HuH-7.5 (cell line): ENCODE data around the gene AIG1.

ENCODE experiments used
- DNase-seq: peaks from one replicate; pipeline ENCODE4 v3.0.0; 2011; ENCODE audit warnings: low spot score

The AIG1 gene

GRCh38 chr6:143097224-143097795 lies 36.6 kb downstream of the AIG1 start:
- no peak for DNase-seq

- no peak for DNase-seq
These were observed 37.5 kb downstream of the AIG1 start for GRCh38 chr6:143098054-143098671.

GRCh38 chr6:143099647-143100046 lies 39.0 kb downstream of the AIG1 start:
- DNase-seq: no peak

GRCh38 chr6:143100429-143100828 lies 39.7 kb downstream of the AIG1 start:
- DNase-seq: no peak

DNA sequence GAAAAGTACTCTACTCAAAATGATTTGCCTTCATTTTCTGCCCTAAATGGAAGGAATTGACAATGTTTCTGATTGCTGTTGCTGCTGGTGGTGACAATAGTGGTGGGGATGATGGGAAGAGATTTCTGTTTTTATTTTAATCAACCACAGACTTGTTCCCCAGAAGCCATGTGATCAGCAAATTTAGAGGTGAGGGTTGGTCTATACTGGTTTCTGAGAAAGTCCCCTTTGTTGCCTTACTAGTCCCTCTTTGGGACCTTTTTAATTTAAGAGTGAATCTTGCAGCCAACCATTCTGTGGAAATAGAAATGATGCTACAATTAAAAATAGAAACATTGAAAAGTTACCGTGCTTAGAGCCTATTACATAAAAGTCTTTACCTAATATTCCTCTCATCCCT lies 43.2 kb downstream of the AIG1 start:
- DNase-seq: no peak

- no peak for DNase-seq
These were observed 46.8 kb downstream of the AIG1 start for GRCh38 chr6:143107440-143107839.

- no peak for DNase-seq
These were observed 47.4 kb downstream of the AIG1 start for GRCh38 chr6:143107911-143108761.

DNA sequence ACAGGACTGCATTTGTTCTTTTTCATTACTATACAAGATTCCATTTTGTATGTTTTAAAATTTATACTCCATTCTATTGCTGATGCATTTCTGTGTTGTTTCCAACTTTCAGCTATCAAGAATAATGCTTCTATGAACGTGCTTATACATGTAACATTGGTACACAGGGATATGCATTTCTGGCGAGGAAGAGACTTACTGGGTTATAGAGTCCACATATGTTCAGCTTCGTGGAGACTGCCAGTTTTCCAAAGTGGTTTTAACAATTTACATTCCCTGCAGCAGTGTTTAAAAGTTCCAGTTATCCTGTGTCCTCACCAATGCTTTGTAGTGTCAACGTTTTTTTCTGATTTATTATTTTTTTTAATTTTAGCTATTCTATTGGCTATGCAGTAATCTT lies 48.5 kb downstream of the AIG1 start:
- DNase-seq: no peak

- no peak for DNase-seq
These were observed 49.9 kb downstream of the AIG1 start for GRCh38 chr6:143110572-143110971.

- no peak for DNase-seq
These were observed 50.3 kb downstream of the AIG1 start for GRCh38 chr6:143110996-143111395.

DNA sequence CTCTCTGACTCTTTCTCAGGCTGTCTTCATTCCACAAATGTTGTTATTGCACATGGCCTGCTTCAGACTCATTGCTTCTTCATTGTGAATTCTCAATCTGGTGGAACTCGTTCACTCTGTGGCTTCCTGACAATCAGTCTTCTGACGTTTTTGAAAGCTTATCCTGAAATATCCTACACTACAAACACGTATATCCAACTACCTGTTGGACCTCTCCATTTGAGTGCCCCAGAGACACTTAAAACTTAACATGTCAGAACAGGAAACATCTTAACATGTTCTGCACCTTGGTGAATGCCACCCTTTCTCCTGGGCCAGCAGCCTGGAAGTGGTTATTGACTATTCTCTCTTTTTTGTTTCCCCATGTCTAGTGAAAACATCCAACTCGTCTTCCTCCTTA lies 50.8 kb downstream of the AIG1 start:
- no peak for DNase-seq

- no peak for DNase-seq
These were observed 51.5 kb downstream of the AIG1 start for GRCh38 chr6:143112084-143112768.

DNA sequence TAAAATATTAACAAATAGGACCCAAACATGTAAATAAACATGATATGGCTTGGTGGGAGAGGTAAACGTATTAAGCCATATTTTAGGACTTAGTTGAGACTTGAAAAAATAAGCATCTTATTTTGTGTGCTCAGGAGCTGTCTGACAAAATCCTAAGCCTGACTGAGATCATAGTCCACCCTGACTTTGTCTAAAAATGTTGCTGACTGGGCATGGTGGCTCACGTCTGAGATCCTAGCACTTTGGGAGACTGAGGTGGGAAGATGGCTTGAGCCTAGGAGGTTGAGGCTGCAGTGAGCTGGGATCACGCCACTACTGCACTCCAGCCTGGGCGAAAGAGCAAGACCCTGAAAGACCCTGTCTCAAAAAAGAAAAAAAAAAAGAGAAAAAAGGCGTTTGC lies 52.1 kb downstream of the AIG1 start:
- DNase-seq: no peak

DNA sequence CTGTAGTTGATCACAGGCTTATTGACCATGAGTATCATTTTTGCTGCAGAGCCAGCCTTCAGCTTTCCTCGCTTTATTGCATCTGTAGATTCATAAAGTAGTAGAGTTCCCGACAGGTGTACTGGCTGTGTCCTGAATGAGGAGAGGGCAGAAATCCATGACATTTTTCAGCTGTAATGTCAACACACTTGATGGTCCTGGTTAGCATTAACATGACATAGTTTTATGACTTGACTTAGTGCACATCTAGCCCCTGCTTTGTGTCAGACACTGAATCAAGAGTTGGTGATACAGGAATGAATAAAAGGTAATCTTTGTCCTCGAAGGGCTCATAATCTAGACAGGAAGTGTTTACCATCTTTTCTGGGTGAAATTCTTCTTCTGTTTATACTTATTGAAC lies 55.0 kb downstream of the AIG1 start:
- no peak for DNase-seq

DNA sequence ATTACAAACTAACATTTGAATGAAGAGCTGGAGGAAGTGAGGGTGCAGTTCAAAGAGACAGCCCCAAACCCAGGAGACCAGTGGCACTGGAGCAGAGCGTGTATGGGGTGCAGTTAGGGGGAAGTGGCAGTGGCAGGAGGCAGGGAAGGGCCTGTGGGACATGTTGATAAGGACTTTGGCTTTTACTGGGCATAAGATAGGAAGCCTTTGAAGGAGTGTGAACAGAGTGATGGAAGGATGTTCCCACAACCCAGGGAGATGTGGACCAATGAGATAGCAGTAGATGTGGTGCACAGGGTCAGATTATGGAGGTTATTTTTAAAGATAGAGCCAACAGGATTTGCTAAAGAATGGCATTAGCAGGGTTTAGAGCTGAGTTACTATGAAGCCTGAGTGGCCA lies 56.4 kb downstream of the AIG1 start:
- DNase-seq: no peak

- no peak for DNase-seq
These were observed 58.6 kb downstream of the AIG1 start for GRCh38 chr6:143119260-143119659.

GRCh38 chr6:143123081-143123480 lies 62.4 kb downstream of the AIG1 start:
- no peak for DNase-seq

DNA sequence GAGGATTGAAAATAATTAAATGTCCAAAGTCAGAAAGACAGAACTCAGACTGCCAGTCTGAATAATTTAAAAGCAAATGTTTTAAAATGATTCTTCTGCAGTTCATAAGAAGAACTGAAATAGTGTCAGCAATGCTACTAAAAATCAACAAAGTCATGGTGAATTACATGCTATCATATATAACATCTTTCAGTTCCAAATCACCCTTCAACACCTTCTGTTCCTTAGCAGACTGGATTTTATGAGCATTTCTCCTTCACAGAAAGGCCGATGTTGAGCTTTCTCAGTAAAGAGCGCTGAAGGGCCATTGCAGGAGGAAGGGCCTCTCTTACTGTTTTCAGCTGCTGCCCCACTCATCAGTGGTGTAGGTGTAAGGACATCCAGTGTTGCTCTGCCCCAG lies 63.3 kb downstream of the AIG1 start:
- no peak for DNase-seq

GRCh38 chr6:143125455-143125854 lies 64.8 kb downstream of the AIG1 start:
- no peak for DNase-seq

GRCh38 chr6:143125864-143126573 lies 65.3 kb downstream of the AIG1 start:
- DNase-seq: no peak

DNA sequence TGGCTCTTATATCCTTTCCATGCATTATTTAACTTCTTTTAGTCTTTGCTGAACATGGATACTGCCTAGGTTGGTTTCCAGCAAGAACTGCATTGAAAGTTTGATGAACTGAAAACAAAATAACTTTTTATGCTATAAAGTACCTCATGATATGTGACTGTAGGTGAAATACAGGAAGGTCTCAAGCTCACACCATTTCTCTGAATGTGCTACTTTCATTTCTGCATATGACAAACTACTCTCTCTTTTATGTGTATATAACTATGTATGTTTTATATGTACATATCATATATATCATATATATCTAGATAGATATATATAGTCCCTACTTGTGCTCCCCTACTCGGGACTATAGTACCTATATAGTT lies 65.9 kb downstream of the AIG1 start:
- DNase-seq: no peak

DNA sequence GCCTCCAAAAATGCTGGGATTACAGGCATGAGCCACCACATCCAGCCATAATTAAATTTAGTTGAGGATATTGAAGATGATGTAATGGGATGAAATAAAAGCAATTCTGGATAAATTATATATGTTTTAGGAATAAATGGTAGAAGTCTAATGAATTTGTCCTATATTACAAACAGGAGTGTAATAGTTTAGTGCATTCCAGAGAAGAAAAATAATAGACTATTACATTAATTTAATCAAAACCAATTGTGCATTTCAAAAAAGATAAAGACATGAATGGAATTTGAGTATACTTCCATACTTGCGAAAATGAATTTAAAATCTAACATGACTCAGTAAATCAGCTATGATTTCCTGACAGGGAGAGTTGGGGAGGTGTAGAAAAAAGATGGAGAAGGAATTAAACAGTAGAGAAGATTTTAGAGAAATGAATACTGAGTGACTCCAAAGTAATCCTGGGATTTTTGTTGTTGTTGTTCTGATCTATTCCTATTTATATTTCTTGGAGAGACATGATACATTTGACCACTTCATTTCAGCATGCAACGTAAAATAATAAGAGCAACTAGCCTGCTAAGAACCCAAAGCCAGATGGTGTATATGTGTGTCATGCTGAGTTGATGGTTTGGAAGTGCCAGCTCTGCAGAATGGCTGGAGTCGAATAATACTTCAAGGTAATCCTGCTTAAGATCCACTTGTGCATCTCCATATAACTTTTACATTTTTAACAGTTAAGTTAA lies 67.4 kb downstream of the AIG1 start:
- DNase-seq: no peak
